ENCODE data around the gene TMEM116. TPM values are rescaled to one million over a fixed set of nuclear protein-coding genes. Genes with fewer than 3 reads are reported as not detected.

Gene TMEM116
- total RNA-seq, 4 donors from 2014 or later = 21.5 to 37.3 (median 35.5) TPM

- Histone ChIP-seq H3K4me1 (no peaks in the 10 kb centered on the region), H3K9me3 (no peaks in the 10 kb centered on the region), H3K4me3 (no peak overlapping the region), H3K27me3 (no peaks in the 10 kb centered on the region), H3K36me3 (peaks cover 0 to 8% (median 0%) of the 10 kb centered on the region in 3 donors), H3K27ac (no peak overlapping the region)
- DNase-seq = no peak
- TF ChIP-seq POLR2A (IDR thresholded peaks at IDR 0.05) (no peak), CTCF (IDR thresholded peaks at IDR 0.05) (no peak)
Observed at GRCh38 chr12:111978545-111978944, 34.4 kb downstream of the TMEM116 start.

GRCh38 chr12:111976860-111977259 is 36.1 kb downstream of the TMEM116 start:
- H3K27ac ChIP-seq = no peak overlapping the region
- H3K36me3 ChIP-seq = peaks cover 0 to 13% (median 0%) of the 10 kb centered on the region in 3 donors
- no peak overlapping the region for H3K4me3 ChIP-seq
- H3K27me3 ChIP-seq = no peaks in the 10 kb centered on the region
- DNase-seq = no peak
- no peak for TF ChIP-seq POLR2A (IDR thresholded peaks at IDR 0.05)
- TF ChIP-seq CTCF (IDR thresholded peaks at IDR 0.05) = no peak
- no peaks in the 10 kb centered on the region for H3K9me3 ChIP-seq
- no peaks in the 10 kb centered on the region for H3K4me1 ChIP-seq

GRCh38 chr12:111976291-111976690 is 36.7 kb downstream of the TMEM116 start:
- H3K27ac ChIP-seq = no peak overlapping the region
- no peak for DNase-seq
- H3K4me3 ChIP-seq = no peak overlapping the region
- TF ChIP-seq POLR2A (IDR thresholded peaks at IDR 0.05) (no peak), CTCF (IDR thresholded peaks at IDR 0.05) (no peak)
- H3K9me3 ChIP-seq = no peaks in the 10 kb centered on the region
- no peaks in the 10 kb centered on the region for H3K27me3 ChIP-seq
- H3K4me1 ChIP-seq = no peaks in the 10 kb centered on the region
- peaks cover 0 to 17% (median 0%) of the 10 kb centered on the region in 3 donors for H3K36me3 ChIP-seq

- no peak for DNase-seq
- Histone ChIP-seq H3K4me1 (no peaks in the 10 kb centered on the region), H3K27me3 (no peaks in the 10 kb centered on the region), H3K4me3 (no peak overlapping the region), H3K27ac (no peak overlapping the region), H3K36me3 (peaks cover 0 to 17% (median 0%) of the 10 kb centered on the region in 3 donors), H3K9me3 (peaks cover 0 to 3% (median 0%) of the 10 kb centered on the region in 4 donors)
- TF ChIP-seq CTCF (IDR thresholded peaks at IDR 0.05) (no peak), POLR2A (IDR thresholded peaks at IDR 0.05) (no peak)
Observed at GRCh38 chr12:111975161-111975931, 37.6 kb downstream of the TMEM116 start.

GRCh38 chr12:111971800-111972199 is 41.2 kb downstream of the TMEM116 start:
- no peak for DNase-seq

More at GRCh38 chr12:111971800-111972199, 41.2 kb downstream of the TMEM116 start:
- TF ChIP-seq CTCF (IDR thresholded peaks at IDR 0.05) = no peak
- TF ChIP-seq POLR2A (IDR thresholded peaks at IDR 0.05) = no peak
- no peak overlapping the region for H3K27ac ChIP-seq
- H3K4me3 ChIP-seq = no peak overlapping the region
- H3K36me3 ChIP-seq = peaks cover 0 to 17% (median 0%) of the 10 kb centered on the region in 3 donors
- no peaks in the 10 kb centered on the region for H3K4me1 ChIP-seq
- H3K9me3 ChIP-seq = peaks cover 0 to 3% (median 0%) of the 10 kb centered on the region in 4 donors
- H3K27me3 ChIP-seq = no peaks in the 10 kb centered on the region
